Vagina (tissue), 2 donors: ENCODE results near the gene LCOR.

Experiments used
- CTCF ChIP-seq, 3 experiments: fragments of 450-650 bp in 2 of 3; fragments of 200-600 bp in 1 of 3; sonication (generic) in 1 of 3; IDR thresholded peaks; one replicate each; pipeline ENCODE4 v1.5.1; 2017 to 2019; ENCODE audit warnings: antibody characterized with exemption in 3 of 3, mild to moderate bottlenecking in 2 of 3, moderate library complexity in 2 of 3
- POLR2A ChIP-seq, 2 donors: fragments of 450-650 bp; IDR thresholded peaks; one replicate each; pipeline ENCODE4 v1.6.1; 2017; ENCODE audit warnings: antibody characterized with exemption in 2 of 2, mild to moderate bottlenecking in 2 of 2, moderate library complexity in 2 of 2

- TF ChIP-seq CTCF (IDR thresholded peaks at IDR 0.05) (no peak), POLR2A (IDR thresholded peaks at IDR 0.05) (no peak)
Measured at GRCh38 chr10:96833220-96834001, 1.3 kb downstream of the LCOR start.
